Erythroblast (primary cell): ENCODE results near the gene ABLIM2.

Experiments
- GATA1 ChIP-seq: IDR thresholded peaks from 2 replicates; pipeline ENCODE4 v1.6.1; 2011; ENCODE audit warnings: low read depth, mild to moderate bottlenecking, control low read depth, low read length, moderate library complexity
- POLR2A ChIP-seq: IDR thresholded peaks from 2 replicates; pipeline ENCODE4 v1.6.1; 2011; ENCODE audit warnings: mild to moderate bottlenecking, low read length

DNA sequence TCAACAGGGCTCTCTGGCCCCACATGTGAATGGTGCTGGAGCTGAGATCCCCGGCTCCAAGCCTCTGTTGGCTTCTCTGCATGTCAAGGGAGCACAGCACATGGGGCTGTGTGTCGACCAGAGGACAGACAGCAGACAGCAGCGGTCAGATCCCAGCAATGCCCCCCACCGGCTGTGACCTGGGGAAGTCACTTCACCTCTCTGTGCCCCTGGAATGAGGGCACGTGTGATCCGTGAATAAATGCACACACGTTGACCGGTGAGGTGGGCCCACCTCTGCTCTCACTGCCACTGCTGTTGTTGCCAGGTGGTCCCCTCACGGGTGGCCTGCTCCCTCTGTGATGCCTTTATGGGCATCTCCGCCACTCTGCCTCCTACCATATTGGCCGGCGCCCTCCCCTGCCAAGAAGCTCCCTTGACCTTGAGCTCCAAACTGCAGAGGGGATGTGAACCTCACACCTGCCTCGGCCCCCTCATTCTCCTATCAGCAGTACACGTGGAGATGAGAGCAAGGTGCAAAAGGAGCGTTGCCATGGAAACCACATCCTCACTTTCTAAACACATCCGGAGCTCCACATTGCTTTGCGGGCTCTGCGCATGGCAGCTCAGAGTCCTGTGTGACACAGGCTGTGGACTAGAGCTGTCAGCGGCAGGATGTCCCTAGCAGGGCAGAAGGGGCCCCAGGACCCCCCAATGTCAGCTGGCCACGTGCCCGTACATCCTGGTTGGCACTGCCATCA is 75.4 kb downstream of the ABLIM2 start:
- TF ChIP-seq POLR2A, result no peak
- no peak for TF ChIP-seq GATA1
